Left renal pelvis (tissue), 4 donors: Measurements from ENCODE around the gene FBXW8. TPM values are rescaled to one million over a fixed set of nuclear protein-coding genes. Genes with fewer than 3 reads are reported as not detected.

Experiments
- DNase-seq, 4 donors: peaks; one replicate each; pipeline ENCODE4 v3.0.0-alpha.2; 2013; ENCODE audit warnings: low read depth in 4 of 4, low spot score in 3 of 4
- polyA plus RNA-seq, 4 donors: library from polyadenylated mRNA; unstranded; fragments of 120-200 nt; gene quantifications; one replicate each; pipeline ENCODE4 v1.2.1, GENCODE V29; 2013; ENCODE audit not compliant: insufficient read length in 4 of 4

The FBXW8 gene
- polyA plus RNA-seq, 4 donors, result 22.7 to 25.5 (median 23.8) TPM

DNA sequence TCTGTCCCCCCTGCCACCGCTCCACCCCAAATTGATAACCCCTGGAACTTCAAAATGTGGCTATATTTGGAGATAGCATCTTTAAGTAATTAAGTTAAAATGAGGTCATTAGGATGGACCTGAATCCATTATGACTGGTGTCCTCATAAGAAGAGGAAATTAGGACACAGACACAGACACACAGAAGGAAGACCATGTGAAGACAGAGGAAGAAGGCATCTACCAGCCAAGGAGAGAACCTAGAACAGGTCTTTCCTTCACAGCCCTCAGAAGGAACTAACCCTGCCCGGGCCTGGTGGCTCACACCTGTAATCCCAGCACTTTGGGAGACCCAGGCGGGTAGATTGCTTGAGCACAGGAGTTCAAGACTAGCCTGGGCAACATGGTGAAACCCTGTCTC is 25.9 kb upstream of the FBXW8 start:
- DNase-seq, result no peak

DNA sequence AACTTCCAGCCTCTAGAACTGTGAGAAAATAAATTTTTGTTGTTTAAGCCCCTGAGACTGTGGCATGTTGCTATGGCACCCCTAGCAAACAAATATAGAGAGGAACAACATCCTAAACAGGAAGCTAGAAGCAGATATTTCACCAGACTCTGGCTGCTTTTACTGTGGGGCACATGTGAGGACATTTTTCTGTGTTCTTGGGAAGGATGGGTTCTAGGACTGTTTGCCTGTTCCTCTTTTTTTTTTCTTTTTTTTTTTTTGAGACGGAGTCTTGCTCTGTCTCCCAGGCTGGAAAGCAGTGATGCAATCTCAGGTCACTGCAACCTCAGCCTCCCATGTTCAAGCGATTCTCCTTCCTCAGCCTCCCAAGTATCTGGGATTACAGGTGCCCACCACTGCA is 25.3 kb upstream of the FBXW8 start:
- no peak for DNase-seq

DNA sequence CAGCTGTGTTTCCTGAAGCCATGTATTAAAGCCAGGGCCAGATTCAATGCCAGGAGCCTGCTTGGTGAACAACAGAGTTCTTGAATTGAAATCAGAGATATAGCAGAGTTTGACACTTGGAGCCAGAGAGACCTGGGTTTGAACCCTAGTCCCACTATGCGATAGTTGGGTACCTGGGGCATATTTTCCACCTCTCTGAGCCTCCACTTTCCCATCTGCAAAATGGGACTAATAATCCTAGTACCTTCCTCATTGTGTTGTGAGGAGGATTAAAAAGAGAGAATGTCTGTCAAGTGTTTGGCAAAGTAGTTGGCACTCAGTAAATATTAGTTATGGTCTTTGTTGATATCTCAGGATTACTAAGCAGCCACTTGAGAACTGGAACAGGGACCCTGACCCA is 23.5 kb upstream of the FBXW8 start:
- DNase-seq, result no peak

DNA sequence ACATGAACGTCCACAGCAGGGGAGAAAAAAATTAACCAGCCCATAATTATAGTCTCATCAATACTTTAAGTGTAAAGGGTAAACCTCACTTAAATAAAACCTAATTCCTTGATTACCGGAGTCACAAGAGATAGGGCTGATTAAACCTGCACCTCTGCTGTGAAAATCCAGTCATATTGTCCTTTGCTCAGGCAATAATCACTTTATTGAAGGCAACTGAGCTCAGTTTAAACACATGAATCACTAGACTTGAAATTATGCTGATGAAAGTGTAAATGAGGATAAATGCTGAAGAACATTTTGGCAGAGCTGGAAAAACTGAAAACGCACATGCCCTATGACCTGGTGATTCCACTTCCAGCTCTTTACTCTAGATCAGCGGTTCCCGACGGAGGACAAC is 22.9 kb upstream of the FBXW8 start:
- no peak for DNase-seq

DNA sequence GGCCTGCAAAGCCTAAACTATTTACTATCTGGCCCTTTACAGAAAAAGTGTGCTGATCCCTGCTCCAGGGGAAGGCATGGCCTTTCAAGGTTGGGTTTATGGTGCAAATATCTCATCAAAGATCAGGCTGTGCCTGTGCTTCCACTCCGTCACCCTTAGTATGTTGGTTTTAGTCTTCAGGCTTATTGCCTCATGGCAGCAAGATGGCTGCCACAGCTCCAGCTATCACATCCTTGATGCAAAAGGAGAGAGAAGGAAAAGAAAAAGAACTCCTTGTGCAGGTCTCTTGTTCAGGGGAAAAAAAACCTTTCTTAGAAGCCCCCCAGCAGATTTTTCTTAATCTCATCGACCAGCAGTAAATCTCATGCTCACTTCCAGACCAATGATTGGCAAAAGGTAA is 20.4 kb upstream of the FBXW8 start:
- DNase-seq, result no peak

DNA sequence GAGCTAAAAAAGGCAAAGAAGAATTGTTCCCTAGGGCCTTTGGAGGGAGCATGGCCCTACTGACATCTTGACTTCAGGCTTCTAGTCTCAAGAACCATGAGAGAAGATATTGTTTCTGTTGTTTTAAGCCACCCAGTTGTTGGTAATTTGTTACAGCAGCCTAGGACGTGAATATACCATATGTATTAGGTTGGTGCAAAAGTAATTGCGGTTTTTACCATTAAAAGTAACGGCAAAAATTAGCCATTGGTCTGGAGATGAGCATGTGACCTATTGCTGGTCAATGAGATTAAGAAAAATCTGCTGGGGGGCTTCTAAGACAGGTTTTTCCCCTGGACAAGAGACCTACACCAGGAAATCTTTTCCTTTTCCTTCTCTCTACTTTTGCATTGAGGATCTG is 19.7 kb upstream of the FBXW8 start:
- no peak for DNase-seq

DNA sequence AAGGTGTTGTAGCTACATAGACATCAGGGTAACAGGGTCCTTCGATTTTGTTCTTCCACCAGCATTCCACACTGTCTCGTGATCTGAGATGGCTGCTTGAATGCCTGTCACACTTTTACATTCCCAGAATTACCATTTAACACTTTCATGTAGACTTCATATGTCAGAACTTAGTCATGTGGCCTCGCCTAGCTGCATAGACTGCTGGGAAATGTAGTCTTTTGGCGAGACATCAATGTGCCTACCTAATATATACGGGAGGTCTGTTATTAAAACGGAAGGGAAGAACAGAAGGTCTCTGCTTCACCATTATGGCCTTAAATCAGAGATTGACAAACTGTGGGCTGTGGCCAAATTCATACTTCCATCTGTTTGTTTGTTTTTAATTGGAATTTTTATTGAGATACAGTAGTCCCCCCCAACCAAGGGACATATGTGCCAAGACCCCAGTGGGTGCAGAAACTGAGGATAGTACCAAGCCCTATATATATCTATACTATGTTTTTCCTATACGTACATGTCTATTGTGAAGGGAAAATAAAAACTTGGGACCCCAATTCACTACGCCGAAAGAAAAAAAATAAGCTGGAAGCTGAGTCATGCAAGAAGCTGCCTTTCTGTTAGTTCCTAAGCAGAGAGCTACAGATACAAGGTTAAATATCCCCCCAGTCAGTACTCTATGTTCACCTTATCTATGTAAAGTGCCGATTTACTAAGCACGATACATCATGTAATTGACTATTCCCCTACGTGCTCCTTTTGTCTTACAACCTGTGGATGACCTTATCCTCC is 18.2 kb upstream of the FBXW8 start:
- no peak for DNase-seq

DNA sequence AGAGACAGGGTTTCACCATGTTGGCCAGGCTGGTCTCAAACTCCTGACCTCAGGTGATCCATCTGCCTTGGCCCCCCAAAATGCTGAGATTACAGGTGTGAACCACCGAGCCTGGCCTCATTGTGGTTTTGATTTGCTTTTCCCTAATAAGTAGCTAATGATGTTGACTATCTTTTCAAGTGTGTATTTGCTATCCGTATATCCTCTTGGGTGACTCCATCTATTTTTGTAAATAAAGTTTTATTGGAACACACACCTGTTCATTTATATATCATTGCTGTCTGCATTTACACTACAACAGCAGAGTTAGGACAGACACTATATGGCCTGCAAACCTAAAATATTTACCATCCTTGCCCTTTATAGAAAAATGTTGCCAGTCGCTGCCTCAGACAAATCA is 15.8 kb upstream of the FBXW8 start:
- DNase-seq, result no peak

DNA sequence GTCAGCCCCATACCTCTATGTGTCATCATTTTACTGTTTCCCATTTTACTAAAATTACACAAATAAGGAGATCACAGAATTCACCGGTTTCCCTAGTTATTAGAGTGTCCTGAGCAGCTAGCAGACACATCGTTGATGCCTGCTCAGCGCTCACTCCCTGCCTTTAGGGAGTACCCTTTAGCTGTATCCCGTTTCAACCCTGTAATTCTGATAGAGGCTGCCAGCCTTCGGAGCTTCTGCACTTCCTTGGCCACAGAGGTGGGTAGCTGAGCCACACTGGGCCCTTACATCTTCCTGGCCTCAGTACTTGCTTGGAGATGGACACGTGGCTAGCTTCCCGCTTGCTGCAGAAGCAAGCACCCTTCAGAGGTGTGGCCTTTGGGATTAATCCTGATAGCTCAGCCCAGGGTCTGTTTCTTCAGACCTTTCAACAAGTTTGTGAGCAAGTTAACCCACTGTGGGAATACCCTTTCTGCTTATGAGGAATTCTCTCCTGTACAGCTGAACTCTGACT is 14.3 kb upstream of the FBXW8 start:
- DNase-seq, result no peak

DNA sequence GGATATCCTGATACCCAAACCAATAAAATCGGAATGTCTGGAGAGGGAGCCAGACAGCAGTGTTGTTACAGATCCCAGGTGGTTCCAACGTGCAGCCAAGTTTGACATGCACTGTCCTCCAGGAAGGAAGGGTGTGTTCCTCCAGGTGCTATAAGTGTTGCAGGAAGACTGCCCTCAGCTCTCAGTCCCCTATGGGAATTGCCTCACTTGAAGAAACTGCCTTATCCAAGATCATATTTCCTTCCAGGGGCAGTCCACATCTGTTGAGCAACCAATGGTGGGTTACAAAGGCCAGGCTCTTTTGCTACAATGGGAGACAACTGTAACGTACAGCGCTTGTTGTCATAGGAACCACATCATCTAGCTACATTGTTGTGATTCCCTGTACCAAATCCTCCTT is 13.3 kb upstream of the FBXW8 start:
- DNase-seq, result no peak

DNA sequence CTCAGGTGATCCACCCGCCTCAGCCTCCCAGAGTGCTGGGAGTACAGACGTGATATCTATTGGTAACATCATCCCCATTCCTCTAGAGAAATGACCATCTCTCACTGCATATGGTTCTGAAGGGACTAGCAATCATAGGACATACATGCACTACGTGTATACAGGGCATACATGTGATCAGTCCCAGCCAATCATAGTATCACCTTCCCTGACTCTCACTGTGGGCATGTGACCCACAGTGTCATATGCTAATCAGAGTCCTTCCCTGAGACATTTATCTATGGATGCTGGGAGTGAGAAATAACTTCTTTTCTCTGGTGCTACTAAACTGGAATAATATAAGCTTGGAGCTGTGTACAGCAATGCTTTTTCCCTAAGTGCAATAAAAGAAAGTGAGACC is 12.1 kb upstream of the FBXW8 start:
- no peak for DNase-seq

DNA sequence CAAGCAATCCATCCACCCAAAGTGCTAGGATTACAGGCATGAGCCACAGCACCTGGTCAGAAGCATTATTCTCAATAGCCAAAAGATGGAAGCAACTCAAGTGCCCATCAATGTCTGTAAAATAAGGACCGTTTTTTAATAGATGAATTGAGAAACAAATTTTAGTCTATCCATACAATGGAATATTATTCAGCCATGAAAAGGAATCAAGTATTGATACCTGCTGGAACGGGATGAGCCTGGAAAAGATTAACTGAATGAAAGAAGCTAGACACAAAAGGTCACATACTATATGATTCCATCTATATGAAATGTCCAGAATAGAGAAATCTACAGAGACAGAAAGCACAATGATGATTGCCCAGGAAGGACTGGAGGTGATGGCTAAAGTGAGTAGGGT is 9.1 kb upstream of the FBXW8 start:
- DNase-seq, result no peak

DNA sequence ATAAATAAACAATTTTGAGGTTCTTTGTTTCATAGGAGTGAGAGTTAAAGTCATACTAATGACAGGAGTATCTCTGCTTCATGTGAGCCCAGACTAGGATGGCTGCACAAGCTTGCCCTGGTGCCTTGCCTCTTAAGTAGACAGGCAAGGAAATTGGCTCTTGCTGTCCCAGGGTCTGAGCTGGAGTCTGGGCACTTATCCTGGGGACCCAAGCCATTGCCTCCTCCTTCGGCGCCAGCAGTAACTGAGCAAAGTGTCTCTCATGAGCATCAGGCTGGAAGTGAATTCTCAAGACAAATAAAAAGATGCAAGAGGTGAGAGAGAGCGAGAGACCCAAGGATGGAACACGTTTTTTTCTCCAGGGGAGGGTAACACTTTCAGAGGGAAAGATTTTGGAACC is 6.9 kb upstream of the FBXW8 start:
- DNase-seq, result no peak

DNA sequence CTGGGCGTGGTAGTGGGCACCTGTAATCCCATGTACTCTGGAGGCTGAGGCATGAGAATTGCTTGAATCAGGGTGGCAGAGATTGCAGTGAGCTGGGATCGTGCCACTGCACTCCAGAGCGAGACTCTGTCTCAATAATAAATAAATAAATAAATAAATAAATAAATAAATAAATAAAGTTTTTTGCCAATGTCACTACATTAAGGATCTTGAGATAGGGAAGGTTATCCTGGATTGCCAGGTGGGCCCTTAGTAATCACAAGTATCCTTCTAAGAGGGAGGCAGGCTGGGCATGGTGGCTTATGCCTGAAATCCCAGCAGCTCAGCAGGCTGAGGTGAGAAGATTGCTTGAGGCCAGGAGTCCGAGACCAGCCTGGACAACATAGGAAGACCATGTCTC is 4.5 kb upstream of the FBXW8 start:
- no peak for DNase-seq

DNA sequence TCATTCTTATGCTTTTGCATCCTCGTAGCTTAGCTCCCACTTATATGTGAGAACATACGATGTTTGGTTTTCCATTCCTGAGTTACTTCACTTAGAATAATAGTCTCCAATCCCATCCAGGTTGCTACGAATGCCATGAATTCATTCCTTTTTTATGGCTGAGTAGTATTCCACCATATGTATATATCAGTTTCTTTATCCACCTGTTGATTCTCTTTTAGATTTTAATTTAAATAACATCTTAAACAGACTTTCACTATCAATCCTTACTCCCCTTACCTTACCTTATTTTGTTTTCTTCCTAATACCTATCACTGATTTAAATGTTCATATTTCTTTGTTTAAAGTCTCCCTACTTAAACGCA is 488 bp upstream of the FBXW8 start:
- no peak for DNase-seq

DNA sequence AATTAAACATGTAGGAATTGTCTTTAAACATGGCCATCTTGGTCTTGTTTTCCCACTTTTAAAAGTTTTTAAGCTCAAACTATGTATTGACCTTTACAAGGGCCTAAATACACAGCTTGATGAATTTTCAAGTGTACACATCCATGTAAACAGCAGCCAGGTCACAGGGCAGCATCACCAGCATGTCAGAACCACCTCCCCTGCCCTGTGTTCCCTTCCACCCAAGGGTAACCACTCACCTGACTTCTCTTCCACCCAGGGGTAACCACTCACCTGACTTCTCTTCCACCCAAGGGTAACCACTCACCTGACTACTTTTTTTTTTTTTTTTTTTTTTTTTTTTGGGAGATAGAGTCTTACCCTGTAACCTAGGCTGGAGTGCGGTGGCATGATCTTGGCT is 4.6 kb downstream of the FBXW8 start:
- no peak for DNase-seq

DNA sequence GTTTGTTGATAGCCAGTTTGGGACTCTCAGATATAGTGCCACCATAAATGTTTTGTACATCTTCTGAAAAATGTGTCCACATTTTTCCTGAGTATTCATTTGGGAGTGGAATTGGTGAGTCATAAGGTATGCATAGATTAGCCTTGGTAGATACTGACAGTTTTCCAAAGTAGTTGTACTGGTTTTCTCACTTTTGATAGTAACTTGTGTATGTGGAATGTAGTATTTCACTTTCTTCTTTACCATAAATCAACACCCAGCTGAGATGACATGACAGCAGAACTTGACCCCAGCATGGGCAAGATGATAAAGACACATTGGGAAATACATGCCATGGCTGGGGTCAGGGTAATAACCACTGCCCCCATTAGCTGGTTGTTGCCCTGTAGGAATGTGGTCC is 5.4 kb downstream of the FBXW8 start:
- DNase-seq, result no peak

DNA sequence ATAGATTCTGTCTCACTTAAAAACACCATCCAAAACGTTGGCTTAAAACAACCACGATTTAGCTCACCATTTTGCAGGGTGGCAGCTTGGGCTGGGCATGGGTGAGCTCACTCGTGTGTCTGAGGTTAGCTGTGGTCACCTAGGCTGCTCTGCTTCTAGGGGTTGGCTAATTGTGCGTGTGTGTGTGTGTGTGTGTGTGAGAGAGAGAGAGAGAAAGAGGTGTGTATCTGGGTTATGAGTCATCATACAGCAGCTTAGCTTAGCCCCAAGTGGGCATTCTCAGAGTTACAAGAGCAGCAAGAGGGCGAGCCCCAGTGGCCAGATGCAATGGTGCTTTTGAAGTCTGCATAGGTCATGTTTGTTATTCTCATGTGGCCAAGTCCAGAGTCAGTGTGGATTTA is 6.0 kb downstream of the FBXW8 start:
- no peak for DNase-seq

DNA sequence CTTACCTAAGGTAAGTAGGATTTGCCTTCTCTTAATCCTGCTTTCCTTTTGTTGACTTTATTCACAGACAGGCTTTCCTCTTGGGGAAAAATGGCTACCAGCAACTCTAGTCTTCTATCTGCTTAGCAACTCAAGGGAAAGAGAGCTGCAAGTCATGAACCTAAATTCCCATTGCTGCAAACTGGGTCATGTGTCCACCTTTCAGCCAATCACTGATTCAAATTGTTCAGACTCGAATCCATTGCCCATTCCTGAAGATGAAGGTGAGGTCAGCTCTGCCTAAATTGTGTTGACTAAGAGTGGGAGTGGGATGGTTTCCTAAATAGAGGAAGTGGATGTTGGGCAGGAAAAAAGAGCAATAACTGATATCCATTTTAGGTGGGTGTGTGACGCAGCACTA is 7.7 kb downstream of the FBXW8 start:
- DNase-seq, result no peak

DNA sequence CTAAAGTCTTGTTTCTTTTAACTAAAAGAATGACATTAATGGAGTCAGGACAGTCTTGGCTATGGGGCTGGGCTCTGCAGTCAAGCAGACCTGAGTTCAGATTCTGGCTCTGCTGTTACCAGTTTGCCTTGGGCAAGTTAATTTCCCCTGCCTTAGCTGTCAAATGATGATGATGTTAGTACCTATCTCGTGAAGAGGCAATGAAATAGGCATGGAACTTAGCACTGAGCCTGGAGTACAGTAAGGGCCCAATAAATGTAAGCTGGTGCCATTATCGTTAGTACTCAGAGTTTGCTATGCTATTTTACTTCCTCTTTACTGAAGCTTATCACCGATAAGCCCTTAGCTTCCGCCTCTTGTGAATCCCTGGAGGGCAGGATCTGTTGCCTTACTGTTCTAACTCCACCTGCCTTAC is 8.5 kb downstream of the FBXW8 start:
- DNase-seq, result no peak

DNA sequence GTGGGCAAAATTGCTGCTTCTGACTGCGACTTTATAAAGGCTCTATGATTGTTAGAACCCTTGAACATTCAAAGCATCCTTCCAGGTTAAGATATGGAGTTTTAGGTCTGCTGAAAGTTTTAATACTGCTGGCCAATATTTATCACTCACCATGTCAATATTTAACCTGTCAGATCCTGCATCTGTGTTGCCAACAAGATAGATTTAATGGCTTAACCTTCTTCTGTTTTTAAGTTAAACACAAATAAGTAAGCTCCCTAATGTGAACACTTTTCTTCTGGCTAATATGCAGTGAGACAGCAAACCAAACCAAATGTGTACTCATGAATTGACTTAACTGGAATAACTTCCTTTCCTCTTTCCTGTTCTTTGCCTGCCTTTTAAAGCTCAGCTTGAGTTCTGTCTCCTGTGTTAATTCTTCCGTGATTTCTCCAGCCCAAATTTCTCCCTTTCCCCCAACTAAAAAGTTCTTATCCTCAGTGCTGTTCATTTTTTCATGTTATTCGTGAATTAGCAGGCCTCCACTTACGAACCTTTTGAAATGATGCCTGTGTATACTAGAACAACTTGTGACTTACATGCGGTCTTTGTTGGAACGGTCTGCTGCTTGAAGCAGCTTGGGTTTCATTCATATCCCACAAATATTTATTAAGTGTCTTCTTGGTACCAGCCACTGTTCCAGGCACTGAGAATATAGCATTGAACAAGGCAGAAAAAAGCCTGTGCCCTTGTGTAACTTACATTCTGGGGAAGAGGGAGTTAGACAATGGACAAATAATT is 9.1 kb downstream of the FBXW8 start:
- DNase-seq, result no peak

DNA sequence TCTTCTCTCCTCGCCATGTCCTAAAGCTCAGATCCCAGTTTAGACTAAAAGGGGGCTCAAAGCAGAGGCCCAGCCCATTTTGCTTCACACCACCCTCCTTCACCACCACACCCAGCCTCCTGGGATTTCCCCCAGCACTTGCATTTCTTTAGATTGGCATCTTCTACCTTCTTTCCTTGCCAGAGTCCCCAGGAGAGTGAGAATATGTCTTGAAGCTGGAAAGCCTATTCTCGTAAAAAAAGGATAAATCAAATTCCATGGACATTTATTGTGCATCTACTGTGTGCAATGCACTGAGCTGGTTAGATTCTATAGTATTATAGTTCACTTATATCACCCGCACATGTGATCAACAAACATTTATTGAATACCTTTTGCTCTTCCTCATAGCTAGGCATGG is 10.2 kb downstream of the FBXW8 start:
- no peak for DNase-seq
